ENCODE results near the gene HSPA4. TPM values are rescaled to one million over a fixed set of nuclear protein-coding genes. Genes with fewer than 3 reads are reported as not detected.
"Not testable (repeated sequence)": the region's sequence is repeated elsewhere in the genome, so short reads cannot be mapped to it uniquely, and the experiment has no call there.

Gene HSPA4
- polyA plus RNA-seq, 12 donors = 55.1 to 102 (median 89.8) TPM; not detected in 1

- DNase-seq = no peak
Measured at GRCh38 chr5:133120156-133120750, 68.4 kb downstream of the HSPA4 start.

GRCh38 chr5:133121080-133121479 lies 69.3 kb downstream of the HSPA4 start:
- DNase-seq = no peak

- DNase-seq = no peak
Measured at GRCh38 chr5:133121611-133122150, 69.9 kb downstream of the HSPA4 start.

DNA sequence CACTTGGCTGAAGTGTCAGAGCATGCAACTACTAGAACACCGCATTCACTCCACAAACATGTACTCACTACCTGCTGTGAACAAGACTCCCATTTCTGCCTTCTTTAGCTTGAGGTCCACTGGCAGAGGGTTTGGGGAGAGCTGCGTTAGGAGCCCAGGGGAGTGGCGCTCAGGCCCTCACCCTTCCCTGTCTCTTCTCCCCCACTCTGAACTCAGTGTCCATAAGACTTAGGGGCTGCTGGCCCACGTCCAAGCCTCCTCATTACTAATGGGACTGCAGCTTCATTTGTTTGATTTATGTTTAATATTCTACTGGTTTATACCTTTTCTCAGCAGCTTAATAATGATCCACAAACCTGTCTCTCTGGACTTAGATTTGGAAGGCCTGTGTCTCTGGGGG lies 70.9 kb downstream of the HSPA4 start:
- no peak for DNase-seq

GRCh38 chr5:133123297-133123696 lies 71.5 kb downstream of the HSPA4 start:
- no peak for DNase-seq

DNA sequence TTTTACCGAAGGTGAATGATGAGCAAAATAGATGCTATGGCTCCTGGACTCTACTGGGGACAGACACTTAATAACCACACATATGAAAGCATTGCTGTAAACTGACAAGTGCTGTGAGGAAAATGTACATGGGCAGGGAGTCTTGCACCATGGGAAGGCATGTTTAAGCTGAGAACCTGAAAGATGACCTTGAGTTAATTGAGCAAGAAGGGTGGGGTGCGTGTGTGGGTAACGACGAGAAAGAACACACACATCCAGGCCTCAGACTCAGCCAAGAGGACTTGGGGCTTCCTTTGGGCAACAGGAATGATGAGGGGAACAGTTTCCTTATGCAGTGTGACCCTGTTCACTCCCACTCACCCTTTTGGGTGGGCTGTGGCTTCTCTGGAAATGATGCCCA lies 73.1 kb downstream of the HSPA4 start:
- DNase-seq = no peak

- no peak for DNase-seq
Measured at GRCh38 chr5:133128066-133128465, 76.3 kb downstream of the HSPA4 start.

GRCh38 chr5:133129289-133129688 lies 77.5 kb downstream of the HSPA4 start:
- DNase-seq = no peak

DNA sequence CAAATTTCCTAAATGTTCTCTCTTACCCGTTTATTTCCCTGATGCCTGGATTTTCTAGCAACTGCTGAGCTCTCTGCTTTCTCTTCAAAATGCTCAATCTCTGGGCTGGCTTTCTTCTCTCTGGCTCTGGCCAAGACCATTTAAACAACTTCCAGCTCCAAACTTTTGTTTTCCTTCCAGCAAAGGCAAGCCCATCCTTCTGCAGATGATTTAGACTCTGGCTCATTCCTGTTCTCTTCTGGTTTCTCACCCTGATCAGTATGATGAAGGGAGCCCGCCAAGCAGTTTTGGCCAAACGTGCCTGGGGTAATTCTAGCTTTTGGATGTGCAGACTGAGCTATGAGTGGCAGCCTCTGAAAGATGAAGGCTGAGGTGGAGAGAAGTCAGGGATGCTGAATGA lies 78.1 kb downstream of the HSPA4 start:
- DNase-seq = no peak

- DNase-seq = no peak
Measured at GRCh38 chr5:133130387-133131118, 78.7 kb downstream of the HSPA4 start.

GRCh38 chr5:133132717-133133116 lies 80.9 kb downstream of the HSPA4 start:
- DNase-seq = no peak

DNA sequence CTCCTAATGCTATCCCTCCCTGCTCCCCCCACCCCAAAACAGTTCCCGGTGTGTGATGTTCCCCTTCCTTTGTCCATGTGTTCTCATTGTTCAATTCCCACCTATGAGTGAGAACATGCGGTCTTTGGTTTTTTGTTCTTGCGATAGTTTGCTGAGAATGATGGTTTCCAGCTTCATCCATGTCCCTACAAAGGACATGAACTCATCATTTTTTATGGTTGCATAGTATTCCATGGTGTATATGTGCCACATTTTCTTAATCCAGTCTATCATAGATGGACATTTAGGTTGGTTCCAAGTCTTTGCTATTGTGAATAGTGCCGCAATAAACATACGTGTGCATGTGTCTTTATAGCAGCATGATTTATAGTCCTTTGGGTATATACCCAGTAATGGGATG lies 81.4 kb downstream of the HSPA4 start:
- not testable (repeated sequence) for DNase-seq

DNA sequence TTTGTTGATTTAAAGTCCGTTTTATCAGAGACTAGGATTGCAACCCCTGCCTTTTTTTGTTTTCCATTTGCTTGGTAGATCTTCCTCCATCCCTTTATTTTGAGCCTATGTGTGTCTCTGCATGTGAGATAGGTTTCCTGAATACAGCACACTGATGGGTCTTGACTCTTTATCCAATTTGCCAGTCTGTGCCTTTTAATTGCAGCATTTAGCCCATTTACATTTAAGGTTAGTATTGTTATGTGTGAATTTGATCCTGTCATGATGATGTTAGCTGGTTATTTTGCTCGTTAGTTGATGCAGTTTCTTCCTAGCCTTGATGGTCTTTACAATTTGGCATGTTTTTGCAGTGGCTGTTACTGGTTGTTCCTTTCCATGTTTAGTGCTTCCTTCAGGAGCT lies 85.1 kb downstream of the HSPA4 start:
- DNase-seq = not testable (repeated sequence)

DNA sequence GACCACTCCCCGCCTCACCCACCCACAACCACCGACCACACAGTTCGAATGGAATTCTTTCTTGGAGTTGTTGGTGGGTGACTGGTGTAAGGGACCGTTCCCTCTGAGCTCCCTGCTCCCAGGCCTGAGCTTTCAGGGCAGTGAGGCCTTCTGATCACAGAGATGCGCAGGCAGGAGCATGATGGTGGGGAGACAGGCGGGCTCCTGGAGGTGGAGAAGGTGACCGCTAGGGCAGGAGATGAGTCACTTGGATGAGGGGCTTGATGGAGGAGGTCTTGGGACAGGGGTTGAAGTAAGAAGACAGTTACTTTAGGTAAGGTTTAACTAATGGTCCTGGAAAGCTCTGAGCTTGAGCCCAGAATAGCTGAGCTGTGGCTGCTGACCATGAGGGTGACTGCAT lies 88.5 kb downstream of the HSPA4 start:
- no peak for DNase-seq

DNA sequence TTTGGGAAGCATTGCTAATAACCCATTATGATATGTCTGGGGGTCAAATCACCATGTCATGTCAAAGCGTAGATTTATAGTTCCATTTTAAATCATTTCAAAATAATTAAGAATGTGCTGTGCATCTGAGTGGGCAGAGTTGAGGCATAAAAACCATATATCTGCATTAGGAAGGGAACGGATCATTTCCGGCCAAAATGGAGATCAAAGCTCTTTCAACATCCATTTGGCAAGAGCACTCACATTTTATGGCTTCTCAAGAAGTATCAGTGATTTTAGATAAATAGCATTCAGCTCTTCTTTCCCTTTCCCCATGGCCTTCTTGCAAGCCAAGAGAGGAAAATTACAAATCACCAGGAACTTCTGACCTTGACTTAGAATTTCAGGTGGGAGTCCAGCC lies 89.9 kb downstream of the HSPA4 start:
- no peak for DNase-seq

DNA sequence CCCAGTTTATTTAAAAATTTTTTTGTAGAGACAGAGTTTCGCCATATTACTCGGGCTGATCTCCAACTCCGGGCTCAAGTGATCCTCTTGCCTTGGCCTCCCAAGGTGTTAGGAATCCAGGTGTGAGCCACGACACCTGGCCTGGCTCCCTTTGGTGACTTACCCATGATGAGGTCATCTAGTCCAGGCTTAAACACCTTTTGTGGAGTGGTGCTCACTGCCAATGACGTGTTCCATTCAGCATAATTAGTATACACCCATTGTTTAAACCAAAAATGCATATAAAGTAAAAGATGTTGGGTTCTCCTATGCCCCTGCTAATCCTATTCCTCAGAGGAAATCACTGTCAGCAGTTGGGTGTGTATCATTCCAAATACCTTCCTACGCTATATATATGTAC lies 91.0 kb downstream of the HSPA4 start:
- DNase-seq = no peak

DNA sequence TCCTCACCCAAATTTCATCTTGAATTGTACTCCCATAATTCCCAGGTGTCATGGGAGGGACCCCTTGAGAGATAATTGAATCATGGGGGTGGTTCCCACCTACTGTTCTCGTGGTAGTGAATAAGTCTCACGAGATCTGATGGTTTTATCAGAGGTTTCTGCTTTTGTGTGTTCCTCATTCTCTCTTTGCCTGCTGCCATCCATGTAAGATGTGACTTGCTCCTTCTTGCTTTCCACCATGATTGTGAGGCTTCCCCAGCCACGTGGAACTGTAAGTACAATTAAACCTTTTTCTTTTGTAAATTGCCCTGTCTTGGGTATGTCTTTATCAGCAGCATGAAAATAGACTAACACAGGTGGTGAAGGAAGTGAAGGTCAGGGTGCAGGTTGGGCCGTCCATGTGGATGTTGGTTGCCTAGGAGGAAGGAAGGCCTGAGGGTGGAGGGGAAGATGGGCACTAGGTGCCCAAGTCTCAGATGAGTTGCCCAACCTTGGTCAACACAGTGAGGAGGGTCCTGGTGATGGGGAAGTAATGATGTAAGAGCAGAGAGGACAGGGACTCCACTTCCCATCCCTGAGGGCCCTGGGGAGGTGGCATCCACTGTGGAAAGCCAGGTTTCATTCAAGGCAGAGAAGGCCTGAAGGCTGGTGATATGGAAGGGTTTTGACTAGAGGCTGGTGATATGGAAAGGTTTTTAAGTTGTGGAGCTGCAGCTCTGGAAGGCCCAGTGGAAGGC lies 92.6 kb downstream of the HSPA4 start:
- no peak for DNase-seq

GRCh38 chr5:133145436-133146170 lies 93.8 kb downstream of the HSPA4 start:
- DNase-seq = no peak

- DNase-seq = peak; percentile 25
Measured at GRCh38 chr5:133147411-133147810, 95.6 kb downstream of the HSPA4 start.

GRCh38 chr5:133147815-133148567 lies 96.2 kb downstream of the HSPA4 start:
- DNase-seq = no peak

DNA sequence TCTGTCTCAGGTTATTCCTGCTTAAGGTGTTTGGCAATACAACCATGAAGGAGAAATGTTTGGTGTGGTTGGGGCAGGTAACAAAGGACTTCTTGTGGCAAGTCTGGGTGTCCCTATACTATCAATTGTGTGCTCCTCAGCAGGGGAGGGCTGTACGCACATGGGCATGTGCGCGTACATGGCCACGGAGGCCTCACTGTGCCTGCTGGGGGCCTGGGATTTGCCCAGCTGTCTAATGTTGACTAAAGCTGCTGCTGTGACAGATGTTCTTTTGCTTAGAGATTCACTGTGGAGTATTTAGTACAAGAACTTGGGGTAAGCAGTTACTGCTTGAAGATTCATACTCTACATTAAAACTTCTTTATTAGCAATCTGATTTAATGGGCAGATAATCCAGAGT lies 97.5 kb downstream of the HSPA4 start:
- no peak for DNase-seq

All from muscle of arm (tissue), 12 donors.